HL-60 (cell line): ENCODE data around the gene BBS2.

Source experiments
- GABPA ChIP-seq: IDR thresholded peaks from 2 replicates; pipeline ENCODE4 v1.6.1; 2012; ENCODE audit warnings: low read depth
- POLR2AphosphoS5 ChIP-seq: IDR thresholded peaks from 2 replicates; pipeline ENCODE4 v1.6.1; 2012; ENCODE audit warnings: low read depth
- TF ChIP-seq, protein P1 (sequence below): IDR thresholded peaks from one replicate; pipeline ENCODE4 v1.5.1; 2011; ENCODE audit warnings: low read length, control low read depth, inconsistent platforms; ENCODE audit not compliant: insufficient read depth

GRCh38 chr16:56462064-56462796 is 57.6 kb downstream of the BBS2 start:
- TF ChIP-seq POLR2AphosphoS5 (no peak), GABPA (no peak)
- TF ChIP-seq, protein P1, sequence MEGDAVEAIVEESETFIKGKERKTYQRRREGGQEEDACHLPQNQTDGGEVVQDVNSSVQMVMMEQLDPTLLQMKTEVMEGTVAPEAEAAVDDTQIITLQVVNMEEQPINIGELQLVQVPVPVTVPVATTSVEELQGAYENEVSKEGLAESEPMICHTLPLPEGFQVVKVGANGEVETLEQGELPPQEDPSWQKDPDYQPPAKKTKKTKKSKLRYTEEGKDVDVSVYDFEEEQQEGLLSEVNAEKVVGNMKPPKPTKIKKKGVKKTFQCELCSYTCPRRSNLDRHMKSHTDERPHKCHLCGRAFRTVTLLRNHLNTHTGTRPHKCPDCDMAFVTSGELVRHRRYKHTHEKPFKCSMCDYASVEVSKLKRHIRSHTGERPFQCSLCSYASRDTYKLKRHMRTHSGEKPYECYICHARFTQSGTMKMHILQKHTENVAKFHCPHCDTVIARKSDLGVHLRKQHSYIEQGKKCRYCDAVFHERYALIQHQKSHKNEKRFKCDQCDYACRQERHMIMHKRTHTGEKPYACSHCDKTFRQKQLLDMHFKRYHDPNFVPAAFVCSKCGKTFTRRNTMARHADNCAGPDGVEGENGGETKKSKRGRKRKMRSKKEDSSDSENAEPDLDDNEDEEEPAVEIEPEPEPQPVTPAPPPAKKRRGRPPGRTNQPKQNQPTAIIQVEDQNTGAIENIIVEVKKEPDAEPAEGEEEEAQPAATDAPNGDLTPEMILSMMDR: no peak
